ENCODE measurements around the gene TSEN54.

- TF ChIP-seq EGR1 (IDR thresholded peaks at IDR 0.05) (no peak), EP300 (IDR thresholded peaks at IDR 0.05; ENCODE audit: borderline replicate concordance) (no peak), FOXM1 (IDR thresholded peaks at IDR 0.05; ENCODE audit: borderline replicate concordance, low read depth) (no peak), YY1 (IDR thresholded peaks at IDR 0.05; ENCODE audit: low read depth) (no peak), NFIC (IDR thresholded peaks at IDR 0.05) (no peak), ZBTB7A (IDR thresholded peaks at IDR 0.05; ENCODE audit: low read depth) (no peak), CREB1 (IDR thresholded peaks at IDR 0.05; ENCODE audit: low read depth) (no peak), TAF1 (IDR thresholded peaks at IDR 0.05; ENCODE audit: low read depth) (no peak), CEBPB (IDR thresholded peaks at IDR 0.05) (no peak), TCF12 (IDR thresholded peaks at IDR 0.05; ENCODE audit: low read depth) (no peak)
- TF ChIP-seq, protein P1, sequence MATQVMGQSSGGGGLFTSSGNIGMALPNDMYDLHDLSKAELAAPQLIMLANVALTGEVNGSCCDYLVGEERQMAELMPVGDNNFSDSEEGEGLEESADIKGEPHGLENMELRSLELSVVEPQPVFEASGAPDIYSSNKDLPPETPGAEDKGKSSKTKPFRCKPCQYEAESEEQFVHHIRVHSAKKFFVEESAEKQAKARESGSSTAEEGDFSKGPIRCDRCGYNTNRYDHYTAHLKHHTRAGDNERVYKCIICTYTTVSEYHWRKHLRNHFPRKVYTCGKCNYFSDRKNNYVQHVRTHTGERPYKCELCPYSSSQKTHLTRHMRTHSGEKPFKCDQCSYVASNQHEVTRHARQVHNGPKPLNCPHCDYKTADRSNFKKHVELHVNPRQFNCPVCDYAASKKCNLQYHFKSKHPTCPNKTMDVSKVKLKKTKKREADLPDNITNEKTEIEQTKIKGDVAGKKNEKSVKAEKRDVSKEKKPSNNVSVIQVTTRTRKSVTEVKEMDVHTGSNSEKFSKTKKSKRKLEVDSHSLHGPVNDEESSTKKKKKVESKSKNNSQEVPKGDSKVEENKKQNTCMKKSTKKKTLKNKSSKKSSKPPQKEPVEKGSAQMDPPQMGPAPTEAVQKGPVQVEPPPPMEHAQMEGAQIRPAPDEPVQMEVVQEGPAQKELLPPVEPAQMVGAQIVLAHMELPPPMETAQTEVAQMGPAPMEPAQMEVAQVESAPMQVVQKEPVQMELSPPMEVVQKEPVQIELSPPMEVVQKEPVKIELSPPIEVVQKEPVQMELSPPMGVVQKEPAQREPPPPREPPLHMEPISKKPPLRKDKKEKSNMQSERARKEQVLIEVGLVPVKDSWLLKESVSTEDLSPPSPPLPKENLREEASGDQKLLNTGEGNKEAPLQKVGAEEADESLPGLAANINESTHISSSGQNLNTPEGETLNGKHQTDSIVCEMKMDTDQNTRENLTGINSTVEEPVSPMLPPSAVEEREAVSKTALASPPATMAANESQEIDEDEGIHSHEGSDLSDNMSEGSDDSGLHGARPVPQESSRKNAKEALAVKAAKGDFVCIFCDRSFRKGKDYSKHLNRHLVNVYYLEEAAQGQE (IDR thresholded peaks at IDR 0.05; ENCODE audit: low read depth) = no peak
- TF ChIP-seq, protein P2, sequence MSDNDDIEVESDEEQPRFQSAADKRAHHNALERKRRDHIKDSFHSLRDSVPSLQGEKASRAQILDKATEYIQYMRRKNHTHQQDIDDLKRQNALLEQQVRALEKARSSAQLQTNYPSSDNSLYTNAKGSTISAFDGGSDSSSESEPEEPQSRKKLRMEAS (IDR thresholded peaks at IDR 0.05) = no peak
Observed at GRCh38 chr17:75481194-75482068, 34.9 kb upstream of the TSEN54 start.

Data from Ishikawa (cell line).